Measurements from ENCODE around the gene HSD3B7.
A peak's percentile ranks its signal among the peaks of the same experiment; 100 is the strongest.

HSD3B7 gene

GRCh38 chr16:30957456-30958174, 27.4 kb upstream of the HSD3B7 start, which contains the start of gene SETD1A:
SETD1A (plus strand) TSS chr16:30957754; CDS start chr16:30958732, 978 bp downstream.
- peaks cover 6% of the 10 kb centered on the region; the same call in 1 of the 2 replicates for H3K4me1 ChIP-seq (ENCODE audit: control insufficient read depth, insufficient read depth, low read length)
- peaks cover 40% of the 10 kb centered on the region for H3K36me3 ChIP-seq (ENCODE audit: control insufficient read depth, insufficient read depth, low read length)
- H3K4me3 ChIP-seq (ENCODE audit: low read depth, low read length): peak within 1 kb of the TSS; percentile 84
- no peaks in the 10 kb centered on the region for H3K9me3 ChIP-seq (ENCODE audit: control insufficient read depth, insufficient read depth, low read depth, low read length)
- H3K27me3 ChIP-seq (ENCODE audit: control insufficient read depth, insufficient read depth, low read length): no peaks in the 10 kb centered on the region
- H3K9ac ChIP-seq (ENCODE audit: low read length): peak within 1 kb of the TSS; percentile 100
- H3K27ac ChIP-seq (ENCODE audit: low read depth, low read length): peak within 1 kb of the TSS; percentile 100

DNA sequence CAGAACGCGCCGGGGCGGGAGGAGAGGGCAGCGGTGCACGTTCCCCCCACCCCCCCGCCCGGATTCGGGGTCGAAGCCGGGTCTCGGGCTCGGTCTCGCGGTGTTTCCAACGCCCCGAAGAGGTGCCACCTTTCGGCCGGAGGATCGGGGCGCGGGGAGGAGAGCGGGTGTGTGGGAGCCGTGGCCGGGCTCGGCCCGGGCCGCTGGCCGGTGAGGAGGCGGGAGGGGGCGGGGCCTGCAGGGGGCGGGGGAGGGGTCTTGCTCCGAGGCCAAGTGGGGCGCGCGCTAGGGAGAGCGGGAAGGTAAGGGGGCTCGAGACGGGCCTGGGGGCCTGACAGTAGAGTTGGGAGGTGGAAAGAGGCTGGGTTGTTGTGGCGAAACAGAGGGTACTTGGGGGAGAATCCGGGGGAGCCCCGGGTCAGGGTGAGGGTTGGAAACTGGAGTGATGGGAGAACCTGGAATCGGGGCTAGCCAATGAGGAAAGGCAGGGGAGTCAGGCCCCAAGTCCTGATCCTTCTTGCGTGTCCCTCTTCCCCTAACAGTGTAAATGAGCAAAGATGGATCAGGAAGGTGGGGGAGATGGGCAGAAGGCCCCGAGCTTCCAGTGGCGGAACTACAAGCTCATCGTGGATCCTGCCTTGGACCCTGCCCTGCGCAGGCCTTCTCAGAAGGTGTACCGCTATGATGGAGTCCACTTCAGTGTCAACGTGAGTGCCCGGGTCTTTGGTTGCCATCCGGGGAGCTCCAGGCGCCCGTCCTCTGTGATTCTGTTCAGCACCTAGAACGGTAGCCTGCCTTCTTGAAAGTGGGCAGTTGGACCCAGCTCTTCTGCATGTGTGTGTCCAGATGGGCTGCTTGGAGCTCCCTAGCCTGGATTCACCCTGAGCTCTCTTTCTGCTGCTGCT, 26.6 kb upstream of the HSD3B7 start:
- peak overlapping the region; percentile 100 for H3K9ac ChIP-seq (ENCODE audit: low read length)
- H3K36me3 ChIP-seq (ENCODE audit: control insufficient read depth, insufficient read depth, low read length): peaks cover 48% of the 10 kb centered on the region
- H3K4me3 ChIP-seq (ENCODE audit: low read depth, low read length): peak overlapping the region; percentile 84
- peaks cover 6% of the 10 kb centered on the region; the same call in 1 of the 2 replicates for H3K4me1 ChIP-seq (ENCODE audit: control insufficient read depth, insufficient read depth, low read length)
- no peaks in the 10 kb centered on the region for H3K9me3 ChIP-seq (ENCODE audit: control insufficient read depth, insufficient read depth, low read depth, low read length)
- H3K27me3 ChIP-seq (ENCODE audit: control insufficient read depth, insufficient read depth, low read length): no peaks in the 10 kb centered on the region
- no peak overlapping the region for H3K27ac ChIP-seq (ENCODE audit: low read depth, low read length)

DNA sequence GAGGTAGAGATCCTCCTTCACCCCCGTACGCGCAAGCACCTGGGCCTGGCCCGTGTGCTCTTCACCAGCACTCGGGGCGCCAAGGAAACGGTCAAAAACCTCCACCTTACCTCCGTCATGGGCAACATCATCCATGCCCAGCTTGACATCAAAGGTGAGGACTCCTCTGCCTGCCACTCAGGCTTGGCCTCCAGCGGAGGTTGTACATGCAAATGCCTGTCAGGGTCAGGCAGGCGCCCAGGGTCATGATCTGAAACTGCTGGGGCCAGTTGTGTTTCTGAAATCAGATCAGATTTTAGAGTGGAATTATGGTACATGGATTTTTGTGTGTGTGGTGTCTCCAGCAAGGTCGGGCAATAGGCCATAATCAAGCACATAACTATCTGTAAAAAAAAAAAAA, 23.6 kb upstream of the HSD3B7 start:
- H3K27me3 ChIP-seq (ENCODE audit: control insufficient read depth, insufficient read depth, low read length): no peaks in the 10 kb centered on the region
- 0 out of 2 replicates have a peak, but pooled peaks cover 3% of the 10 kb centered on the region for H3K4me1 ChIP-seq (ENCODE audit: control insufficient read depth, insufficient read depth, low read length)
- H3K9me3 ChIP-seq (ENCODE audit: control insufficient read depth, insufficient read depth, low read depth, low read length): no peaks in the 10 kb centered on the region
- peaks cover 75% of the 10 kb centered on the region for H3K36me3 ChIP-seq (ENCODE audit: control insufficient read depth, insufficient read depth, low read length)
- no peak overlapping the region for H3K9ac ChIP-seq (ENCODE audit: low read length)
- no peak overlapping the region for H3K4me3 ChIP-seq (ENCODE audit: low read depth, low read length)
- H3K27ac ChIP-seq (ENCODE audit: low read depth, low read length): no peak overlapping the region

- no peak overlapping the region for H3K27ac ChIP-seq (ENCODE audit: low read depth, low read length)
- H3K36me3 ChIP-seq (ENCODE audit: control insufficient read depth, insufficient read depth, low read length): peaks cover 90% of the 10 kb centered on the region
- H3K9me3 ChIP-seq (ENCODE audit: control insufficient read depth, insufficient read depth, low read depth, low read length): no peaks in the 10 kb centered on the region
- H3K27me3 ChIP-seq (ENCODE audit: control insufficient read depth, insufficient read depth, low read length): no peaks in the 10 kb centered on the region
- no peaks in the 10 kb centered on the region for H3K4me1 ChIP-seq (ENCODE audit: control insufficient read depth, insufficient read depth, low read length)
- no peak overlapping the region for H3K9ac ChIP-seq (ENCODE audit: low read length)
- H3K4me3 ChIP-seq (ENCODE audit: low read depth, low read length): no peak overlapping the region
Measured at GRCh38 chr16:30963925-30964511, 21.0 kb upstream of the HSD3B7 start.

DNA sequence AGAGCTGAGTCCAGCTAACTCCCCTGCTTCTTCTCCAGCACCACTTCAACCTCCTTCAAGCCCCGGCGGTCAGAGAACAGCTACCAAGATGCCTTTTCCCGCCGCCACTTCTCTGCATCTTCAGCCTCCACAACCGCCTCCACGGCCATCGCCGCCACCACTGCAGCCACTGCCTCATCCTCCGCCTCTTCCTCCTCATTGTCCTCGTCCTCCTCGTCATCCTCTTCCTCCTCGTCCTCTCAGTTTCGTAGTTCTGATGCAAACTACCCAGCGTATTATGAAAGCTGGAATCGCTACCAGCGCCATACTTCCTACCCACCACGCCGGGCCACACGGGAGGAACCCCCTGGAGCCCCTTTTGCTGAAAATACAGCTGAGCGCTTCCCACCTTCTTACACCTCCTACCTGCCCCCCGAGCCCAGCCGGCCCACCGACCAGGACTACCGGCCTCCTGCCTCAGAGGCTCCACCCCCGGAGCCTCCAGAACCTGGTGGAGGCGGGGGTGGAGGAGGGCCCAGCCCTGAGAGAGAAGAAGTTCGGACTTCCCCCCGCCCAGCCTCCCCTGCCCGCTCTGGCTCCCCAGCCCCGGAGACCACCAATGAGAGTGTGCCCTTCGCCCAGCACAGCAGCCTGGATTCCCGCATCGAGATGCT, 20.3 kb upstream of the HSD3B7 start:
- Histone ChIP-seq H3K36me3 (ENCODE audit: control insufficient read depth, insufficient read depth, low read length) (peaks cover 90% of the 10 kb centered on the region), H3K9ac (ENCODE audit: low read length) (no peak overlapping the region), H3K27me3 (ENCODE audit: control insufficient read depth, insufficient read depth, low read length) (no peaks in the 10 kb centered on the region), H3K27ac (ENCODE audit: low read depth, low read length) (no peak overlapping the region), H3K9me3 (ENCODE audit: control insufficient read depth, insufficient read depth, low read depth, low read length) (no peaks in the 10 kb centered on the region), H3K4me1 (ENCODE audit: control insufficient read depth, insufficient read depth, low read length) (no peaks in the 10 kb centered on the region), H3K4me3 (ENCODE audit: low read depth, low read length) (no peak overlapping the region)

- Histone ChIP-seq H3K27ac (ENCODE audit: low read depth, low read length) (no peak overlapping the region), H3K36me3 (ENCODE audit: control insufficient read depth, insufficient read depth, low read length) (peaks cover 87% of the 10 kb centered on the region), H3K9ac (ENCODE audit: low read length) (no peak overlapping the region), H3K27me3 (ENCODE audit: control insufficient read depth, insufficient read depth, low read length) (no peaks in the 10 kb centered on the region), H3K4me3 (ENCODE audit: low read depth, low read length) (no peak overlapping the region), H3K4me1 (ENCODE audit: control insufficient read depth, insufficient read depth, low read length) (no peaks in the 10 kb centered on the region), H3K9me3 (ENCODE audit: control insufficient read depth, insufficient read depth, low read depth, low read length) (no peaks in the 10 kb centered on the region)
Measured at GRCh38 chr16:30965436-30965835, 19.6 kb upstream of the HSD3B7 start.

GRCh38 chr16:30966033-30966619, 18.9 kb upstream of the HSD3B7 start:
- no peak overlapping the region for H3K27ac ChIP-seq (ENCODE audit: low read depth, low read length)
- peaks cover 87% of the 10 kb centered on the region for H3K36me3 ChIP-seq (ENCODE audit: control insufficient read depth, insufficient read depth, low read length)

DNA sequence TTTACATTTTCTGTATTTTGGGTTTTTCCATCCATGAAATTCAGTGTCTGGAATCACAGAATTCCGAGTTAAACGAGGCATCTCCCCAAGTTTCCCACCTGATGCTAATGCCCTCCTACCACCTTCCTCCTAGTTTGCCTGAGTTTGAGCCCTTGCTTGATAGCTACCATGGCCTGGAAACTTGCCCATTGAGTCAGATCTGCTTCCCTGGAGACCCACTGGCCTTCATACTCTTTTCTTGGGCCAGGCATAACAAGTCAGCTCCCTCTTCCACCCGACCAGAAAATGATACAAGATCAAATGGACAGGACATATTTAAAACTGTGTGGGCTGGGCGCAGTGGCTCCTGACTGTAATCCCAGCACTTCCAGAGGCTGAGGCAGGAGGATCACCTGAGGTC, 17.2 kb upstream of the HSD3B7 start:
- no peaks in the 10 kb centered on the region for H3K4me1 ChIP-seq (ENCODE audit: control insufficient read depth, insufficient read depth, low read length)
- peaks cover 87% of the 10 kb centered on the region for H3K36me3 ChIP-seq (ENCODE audit: control insufficient read depth, insufficient read depth, low read length)
- H3K27ac ChIP-seq (ENCODE audit: low read depth, low read length): no peak overlapping the region
- H3K27me3 ChIP-seq (ENCODE audit: control insufficient read depth, insufficient read depth, low read length): no peaks in the 10 kb centered on the region
- H3K4me3 ChIP-seq (ENCODE audit: low read depth, low read length): no peak overlapping the region
- H3K9ac ChIP-seq (ENCODE audit: low read length): no peak overlapping the region
- H3K9me3 ChIP-seq (ENCODE audit: control insufficient read depth, insufficient read depth, low read depth, low read length): no peaks in the 10 kb centered on the region

More at GRCh38 chr16:30966033-30966619, 18.9 kb upstream of the HSD3B7 start:
- Histone ChIP-seq H3K9ac (ENCODE audit: low read length) (no peak overlapping the region), H3K4me3 (ENCODE audit: low read depth, low read length) (no peak overlapping the region), H3K27me3 (ENCODE audit: control insufficient read depth, insufficient read depth, low read length) (no peaks in the 10 kb centered on the region), H3K4me1 (ENCODE audit: control insufficient read depth, insufficient read depth, low read length) (no peaks in the 10 kb centered on the region), H3K9me3 (ENCODE audit: control insufficient read depth, insufficient read depth, low read depth, low read length) (no peaks in the 10 kb centered on the region)

GRCh38 chr16:30969246-30969842, 15.7 kb upstream of the HSD3B7 start:
- Histone ChIP-seq H3K4me1 (ENCODE audit: control insufficient read depth, insufficient read depth, low read length) (no peaks in the 10 kb centered on the region), H3K9me3 (ENCODE audit: control insufficient read depth, insufficient read depth, low read depth, low read length) (no peaks in the 10 kb centered on the region), H3K4me3 (ENCODE audit: low read depth, low read length) (no peak overlapping the region), H3K27ac (ENCODE audit: low read depth, low read length) (no peak overlapping the region), H3K9ac (ENCODE audit: low read length) (no peak overlapping the region), H3K36me3 (ENCODE audit: control insufficient read depth, insufficient read depth, low read length) (peaks cover 88% of the 10 kb centered on the region), H3K27me3 (ENCODE audit: control insufficient read depth, insufficient read depth, low read length) (no peaks in the 10 kb centered on the region)

- H3K4me3 ChIP-seq (ENCODE audit: low read depth, low read length): no peak overlapping the region
- H3K36me3 ChIP-seq (ENCODE audit: control insufficient read depth, insufficient read depth, low read length): peaks cover 87% of the 10 kb centered on the region
- H3K27me3 ChIP-seq (ENCODE audit: control insufficient read depth, insufficient read depth, low read length): no peaks in the 10 kb centered on the region
Measured at GRCh38 chr16:30971298-30971697, 13.7 kb upstream of the HSD3B7 start.

More at GRCh38 chr16:30971298-30971697, 13.7 kb upstream of the HSD3B7 start:
- Histone ChIP-seq H3K9ac (ENCODE audit: low read length) (no peak overlapping the region), H3K4me1 (ENCODE audit: control insufficient read depth, insufficient read depth, low read length) (no peaks in the 10 kb centered on the region), H3K27ac (ENCODE audit: low read depth, low read length) (no peak overlapping the region), H3K9me3 (ENCODE audit: control insufficient read depth, insufficient read depth, low read depth, low read length) (no peaks in the 10 kb centered on the region)
